K562 (cell line): ENCODE measurements around the gene WDR72. TPM values are rescaled to one million over a fixed set of nuclear protein-coding genes. Genes with fewer than 3 reads are reported as not detected.

Source experiments
- ATAC-seq: fragments of 200-7000 bp; cut with Tn5 transposase; 3 replicates; pipeline ENCODE4 v1.9.1; 2020; ENCODE audit warnings: moderate library complexity
- BruUV-seq: library from RNA; stranded (reverse); fragments of 400-500 nt; replicated peaks from 2 replicates; lab custom pipeline; 2021; lab: Mats Ljungman, UMichigan
- CTCF ChIA-PET: fragments of 300-600 bp; formaldehyde crosslinking; extraction: SDS; loops from one replicate; lab custom pipeline; 2021; ENCODE audit warnings: low intra/inter-chr PET ratio; lab: Yijun Ruan, JAX
- POLR2A ChIA-PET: fragments of 300-600, 350-650 bp; sonication (Branson Sonifier 250); formaldehyde crosslinking; extraction: SDS; loops from one replicate; lab custom pipeline; 2021; ENCODE audit warnings: antibody characterized with exemption, inconsistent platforms; lab: Yijun Ruan, JAX
- DNase-seq, 4 experiments: peaks; one replicate each; pipeline versions ENCODE4 v3.0.0 to v3.0.0-alpha.2; 2011 to 2018; ENCODE audit warnings: low spot score in 3 of 4, mixed read lengths in 3 of 4; ENCODE audit errors: extremely low read depth in 1 of 4
- FAIRE-seq: peaks from 2 replicates; lab custom pipeline; 2011; peaks lifted over from hg19 to GRCh38; lab: Jason Lieb, UNC
- H2AFZ ChIP-seq: 2 replicates; pipeline ENCODE4 v1.6.0; 2011; ENCODE audit warnings: low read depth, low read length, control low read depth, inconsistent platforms
- H3K27ac ChIP-seq: fragments of 200-600 bp; 3 replicates; pipeline ENCODE4 v1.8.0; 2011; ENCODE audit warnings: low read depth, mild to moderate bottlenecking, control low read depth, inconsistent platforms, low read length, moderate library complexity, mixed read lengths; ENCODE audit errors: extremely low read depth
- H3K27me3 ChIP-seq, 2 experiments: fragments of 300-600 bp in 1 of 2; 2 replicates in 1 of 2; 3 replicates in 1 of 2; pipeline versions ENCODE4 v1.6.0 to v1.8.0; 2011; ENCODE audit warnings: inconsistent platforms in 2 of 2, low read length in 2 of 2, mild to moderate bottlenecking in 1 of 2, mixed read lengths in 1 of 2, moderate library complexity in 1 of 2; ENCODE audit not compliant: control insufficient read depth in 2 of 2, insufficient read depth in 2 of 2
- H3K36me3 ChIP-seq: fragments of 300-600 bp; 3 replicates; pipeline ENCODE4 v1.8.0; 2011; ENCODE audit warnings: mild to moderate bottlenecking, low read length, inconsistent platforms; ENCODE audit not compliant: control insufficient read depth, insufficient read depth
- H3K4me1 ChIP-seq, 2 experiments: fragments of 200-600 bp in 1 of 2; replicated peaks in 1 of 2; 2 replicates in 1 of 2; 3 replicates in 1 of 2; pipeline versions ENCODE4 v1.5.1 to v1.8.0; 2011; ENCODE audit warnings: inconsistent platforms in 2 of 2, low read length in 2 of 2, mild to moderate bottlenecking in 1 of 2, mixed read lengths in 1 of 2, moderate library complexity in 1 of 2; ENCODE audit not compliant: control insufficient read depth in 2 of 2, insufficient read depth in 2 of 2
- H3K4me2 ChIP-seq: 2 replicates; pipeline ENCODE4 v1.6.1; 2011; ENCODE audit warnings: low read length, control low read depth, inconsistent platforms, mixed read lengths; ENCODE audit not compliant: insufficient read depth
- H3K4me3 ChIP-seq: fragments of 200-600 bp; sonication (generic), shearing (Covaris generic); 2 replicates; pipeline ENCODE4 v1.5.1; 2016; ENCODE audit warnings: control low read depth, inconsistent platforms
- H3K79me2 ChIP-seq: fragments of 200-600 bp; 3 replicates; pipeline ENCODE4 v1.8.0; 2011; ENCODE audit warnings: low read length, inconsistent platforms; ENCODE audit not compliant: control insufficient read depth, insufficient read depth
- H3K9ac ChIP-seq, 2 experiments: 2 replicates each; pipeline versions ENCODE4 v1.6.0 to v1.6.1; 2011; ENCODE audit warnings: low read depth in 2 of 2, low read length in 2 of 2, control low read depth in 1 of 2, inconsistent platforms in 1 of 2, mild to moderate bottlenecking in 1 of 2, mixed read lengths in 1 of 2; ENCODE audit not compliant: insufficient read depth in 1 of 2
- H3K9me1 ChIP-seq: one replicate; pipeline ENCODE4 v1.6.0; 2011; ENCODE audit warnings: inconsistent platforms, mild to moderate bottlenecking, low read length, moderate library complexity; ENCODE audit not compliant: control insufficient read depth, insufficient read depth
- H3K9me3 ChIP-seq: replicated peaks from 2 replicates; pipeline ENCODE4 v1.5.1; 2011; ENCODE audit warnings: low read depth, low read length, inconsistent platforms; ENCODE audit not compliant: control insufficient read depth, insufficient read depth
- H4K20me1 ChIP-seq: replicated peaks from 2 replicates; pipeline ENCODE4 v1.6.1; 2011; ENCODE audit warnings: low read length, inconsistent platforms, mixed read lengths; ENCODE audit not compliant: control insufficient read depth, insufficient read depth
- BCLAF1 ChIP-seq, 2 experiments: fragments of 450-650 bp in 1 of 2; IDR thresholded peaks; 2 replicates each; pipeline ENCODE4 v1.6.1; 2011 to 2017; ENCODE audit warnings: low read depth in 2 of 2, antibody characterized with exemption in 1 of 2, borderline replicate concordance in 1 of 2, low read length in 1 of 2, mild to moderate bottlenecking in 1 of 2, mixed read lengths in 1 of 2; ENCODE audit not compliant: control insufficient read depth in 1 of 2
- DACH1 ChIP-seq: fragments of 450-650 bp; IDR thresholded peaks from 2 replicates; pipeline ENCODE4 v1.6.1; 2018; ENCODE audit not compliant: partially characterized antibody
- ELK1 ChIP-seq: sonication (generic); formaldehyde crosslinking; IDR thresholded peaks from 2 replicates; pipeline ENCODE4 v1.8.1; 2022; ENCODE audit warnings: missing genetic modification reagents
- PATZ1 ChIP-seq: fragments of 250-450 bp; sonication (Bioruptor Pico); IDR thresholded peaks from 2 replicates; pipeline ENCODE4 v1.5.0; 2020; ENCODE audit warnings: mild to moderate bottlenecking, borderline replicate concordance
- PCBP1 ChIP-seq: fragments of 200-400 bp; formaldehyde crosslinking; IDR thresholded peaks from 2 replicates; pipeline ENCODE4 v1.6.1; 2018; ENCODE audit warnings: mild to moderate bottlenecking, low read depth, low read length; ENCODE audit not compliant: poor library complexity, severe bottlenecking
- RBM14 ChIP-seq: fragments of 200-400 bp; formaldehyde crosslinking; IDR thresholded peaks from 2 replicates; pipeline ENCODE4 v1.6.1; 2018; ENCODE audit warnings: low read depth, mild to moderate bottlenecking, low read length, moderate library complexity, borderline replicate concordance; ENCODE audit not compliant: insufficient read depth
- SREBF1 ChIP-seq: fragments of 150-350 bp; IDR thresholded peaks from 2 replicates; pipeline ENCODE4 v1.6.1; 2014; ENCODE audit warnings: antibody characterized with exemption, low read depth, low read length, borderline replicate concordance
- STAT5A ChIP-seq: IDR thresholded peaks from 2 replicates; pipeline ENCODE4 v1.6.1; 2012; ENCODE audit warnings: low read length, inconsistent platforms, borderline replicate concordance
- SUPT5H ChIP-seq: fragments of 450-650 bp; IDR thresholded peaks from 2 replicates; pipeline ENCODE4 v1.6.1; 2016
- ZFP36 ChIP-seq: fragments of 150-350 bp; IDR thresholded peaks from 2 replicates; pipeline ENCODE4 v1.6.1; 2018; ENCODE audit warnings: low read length, low read depth; ENCODE audit not compliant: partially characterized antibody
- ZFX ChIP-seq: sonication (generic); formaldehyde crosslinking; IDR thresholded peaks from 2 replicates; pipeline ENCODE4 v1.8.0; 2022; ENCODE audit warnings: mild to moderate bottlenecking, missing genetic modification reagents, moderate library complexity
- ZNF316 ChIP-seq: fragments of 450-650 bp; IDR thresholded peaks from 2 replicates; pipeline ENCODE4 v1.6.1; 2016
- ZNF512 ChIP-seq: IDR thresholded peaks from 2 replicates; pipeline ENCODE4 v1.6.1; 2016; ENCODE audit warnings: missing genetic modification characterization, missing compliant biosample characterization
- ZNF717 ChIP-seq: fragments of 250-450 bp; sonication (Bioruptor Pico); IDR thresholded peaks from 2 replicates; pipeline ENCODE4 v1.5.0; 2021
- in situ Hi-C: fragments of 300-500 bp; cut with MboI; formaldehyde crosslinking; loops from 4 replicates; pipeline ENCODE4 v1.15.0; 2018; ENCODE audit warnings: inconsistent platforms, mixed read lengths
- intact Hi-C: fragments of 100-400 bp; cut with micrococcal nuclease; formaldehyde crosslinking; loops from 2 replicates; pipeline ENCODE4 v1.14.2; 2022
- polyA plus RNA-seq, 8 experiments: library from polyadenylated mRNA; depleted of rRNA in 4 of 8; stranded (reverse) in 5 of 8; unstranded in 3 of 8; fragments of >200 nt; fragmentation: Nextera tagmentation in 2 of 8; fragmentation: Illumina TruSeq in 1 of 8; extraction: Ambion mirVana in 2 of 8; extraction: Trizol in 1 of 8; gene quantifications; 2 replicates each; pipeline versions ENCODE4 v1.2.1 to v1.2.3, GENCODE V29; 2011 to 2014; ENCODE audit warnings: inconsistent platforms in 1 of 8, missing spikeins in 1 of 8
- total RNA-seq, 7 experiments: library from RNA; depleted of rRNA in 6 of 7; stranded (reverse); fragments of >200 nt in 6 of 7; fragmentation: Illumina TruSeq in 2 of 7; extraction: Trizol in 2 of 7; gene quantifications; 2 replicates each; pipeline versions ENCODE4 v1.2.1 to v1.2.3, GENCODE V29; 2011 to 2021; ENCODE audit warnings: low replicate concordance in 1 of 7

Gene WDR72
- total and polyA plus RNA-seq, 9 of the 15 experiments (the other 6 are each of a cell fraction or from before 2014, with no cell fraction given) = 0.01 TPM; not detected in 8

GRCh38 chr15:53512029-53512428 is 247.4 kb downstream of the WDR72 start (continued):
- no peak for TF ChIP-seq STAT5A
- TF ChIP-seq BCLAF1 (IDR thresholded peaks at IDR 0.05; ENCODE audit: borderline replicate concordance in 1 of 2, control insufficient read depth in 1 of 2, low read depth in 2 of 2, low read length in 1 of 2) = no peak
- no peak for TF ChIP-seq ZFX (CRISPR knock-in tag)

DNA sequence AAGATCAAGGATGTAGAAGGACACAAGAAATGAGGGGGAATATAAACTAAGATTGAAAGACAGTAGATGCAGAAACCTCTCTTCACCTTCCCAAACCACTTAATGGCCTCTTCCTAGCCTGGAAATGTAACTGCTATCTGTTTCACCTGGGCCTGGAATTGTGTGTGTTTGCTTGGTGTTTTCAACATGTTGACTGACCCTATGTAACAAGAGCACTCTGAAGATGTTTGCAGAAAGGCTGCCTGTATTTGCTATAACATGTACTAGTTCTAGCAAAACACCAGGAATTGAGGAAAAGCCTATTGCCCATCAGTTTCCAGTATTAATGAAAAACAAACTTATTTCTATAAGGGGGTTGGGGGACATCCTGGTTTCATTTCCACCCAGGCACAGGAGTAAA is 248.3 kb downstream of the WDR72 start:
- ATAC-seq (no peak), FAIRE-seq (no peak), DNase-seq (no peak)
- no peaks in the 10 kb centered on the region; the same call in 1 of the 2 replicates for H3K9me3 ChIP-seq
- H4K20me1 ChIP-seq = no peaks in the 10 kb centered on the region
- H2AFZ ChIP-seq = no peak overlapping the region
- H3K9me1 ChIP-seq = no peaks in the 10 kb centered on the region
- H3K79me2 ChIP-seq = no peaks in the 10 kb centered on the region
- POLR2A ChIA-PET = no interaction called here
- H3K9ac ChIP-seq = no peak overlapping the region
- H3K4me3 ChIP-seq = no peak overlapping the region
- in situ Hi-C loops = no loop called here
- no TSS peak for BruUV-seq
- no peaks in the 10 kb centered on the region for H3K4me1 ChIP-seq
- H3K27ac ChIP-seq = no peak overlapping the region
- CTCF ChIA-PET = no interaction called here
- H3K27me3 ChIP-seq = no peaks in the 10 kb centered on the region
- no peaks in the 10 kb centered on the region for H3K36me3 ChIP-seq
- H3K4me2 ChIP-seq = no peak overlapping the region
- intact Hi-C loops = no loop called here
- TF ChIP-seq SUPT5H = no peak
- no peak for TF ChIP-seq SREBF1
- no peak for TF ChIP-seq ZNF316
- TF ChIP-seq ZFP36 = no peak
- no peak for TF ChIP-seq ELK1
- TF ChIP-seq DACH1 = no peak
- no peak for TF ChIP-seq ZNF717 (CRISPR knock-in tag)
- no peak for TF ChIP-seq RBM14
- no peak for TF ChIP-seq PCBP1
- TF ChIP-seq ZNF512 = no peak
- no peak for TF ChIP-seq PATZ1 (CRISPR knock-in tag)
